ENCODE data around the gene TMEM126A.
A peak's percentile ranks its signal among the peaks of the same experiment; 100 is the strongest.
"Not testable (repeated sequence)": the region's sequence is repeated elsewhere in the genome, so short reads cannot be mapped to it uniquely, and the experiment has no call there.

TMEM126A gene

GRCh38 chr11:85647604-85648299 lies at the start of gene TMEM126A:
Gene TMEM126A, plus strand, starts transcription at chr11:85647967. Its CDS starts 2,289 bp downstream, at chr11:85650256.
- peak; percentile 36 for DNase-seq

GRCh38 chr11:85599083-85599482 lies 48.7 kb upstream of the TMEM126A start:
- no peak for DNase-seq

- DNase-seq = no peak
These were observed 45.1 kb upstream of the TMEM126A start for GRCh38 chr11:85602526-85603213.

- DNase-seq = no peak
These were observed 44.5 kb upstream of the TMEM126A start for GRCh38 chr11:85603220-85603619.

- DNase-seq = not testable (repeated sequence)
These were observed 41.5 kb upstream of the TMEM126A start for GRCh38 chr11:85606237-85606636.

- DNase-seq = not testable (repeated sequence)
These were observed 39.1 kb upstream of the TMEM126A start for GRCh38 chr11:85608621-85609020.

GRCh38 chr11:85609286-85609685 lies 38.5 kb upstream of the TMEM126A start:
- not testable (repeated sequence) for DNase-seq

GRCh38 chr11:85611643-85612042 lies 36.1 kb upstream of the TMEM126A start:
- DNase-seq = not testable (repeated sequence)

- no peak for DNase-seq
These were observed 28.3 kb upstream of the TMEM126A start for GRCh38 chr11:85619499-85619898.

- DNase-seq = no peak
These were observed 27.5 kb upstream of the TMEM126A start for GRCh38 chr11:85620256-85620655.

GRCh38 chr11:85626496-85626895 lies 21.3 kb upstream of the TMEM126A start:
- DNase-seq = no peak

GRCh38 chr11:85627332-85627997 lies 20.3 kb upstream of the TMEM126A start, which contains the start of gene DLG2:
Gene DLG2, minus strand, starts transcription at chr11:85627344.
- no peak for DNase-seq

GRCh38 chr11:85627998-85628770 lies 19.6 kb upstream of the TMEM126A start, which contains the start of gene TMEM126B:
Gene TMEM126B, plus strand, starts transcription at chr11:85628593. Its CDS starts 15 bp downstream, at chr11:85628608.
- peak; percentile 74 for DNase-seq

- DNase-seq = no peak
These were observed 18.9 kb upstream of the TMEM126A start for GRCh38 chr11:85628771-85629341.

- DNase-seq = no peak
These were observed 13.0 kb upstream of the TMEM126A start for GRCh38 chr11:85634747-85635146.

GRCh38 chr11:85643191-85643614 lies 4.6 kb upstream of the TMEM126A start:
- no peak for DNase-seq

- DNase-seq = no peak
These were observed 689 bp upstream of the TMEM126A start for GRCh38 chr11:85647078-85647477.

GRCh38 chr11:85651118-85651517 lies 3.4 kb downstream of the TMEM126A start:
- no peak for DNase-seq

GRCh38 chr11:85652786-85653447 lies 5.2 kb downstream of the TMEM126A start:
- no peak for DNase-seq

- DNase-seq = not testable (repeated sequence)
These were observed 6.6 kb downstream of the TMEM126A start for GRCh38 chr11:85654343-85654742.

GRCh38 chr11:85656777-85657176 lies 9.0 kb downstream of the TMEM126A start:
- DNase-seq = no peak

- DNase-seq = no peak
These were observed 10.4 kb downstream of the TMEM126A start for GRCh38 chr11:85658180-85658579.

Data from SIG-M5 (cell line).